Fibroblast of villous mesenchyme (primary cell): ENCODE data around the gene MUC4. TPM values are rescaled to one million over a fixed set of nuclear protein-coding genes. Genes with fewer than 3 reads are reported as not detected.
"Not testable (repeated sequence)": the region's sequence is repeated elsewhere in the genome, so short reads cannot be mapped to it uniquely, and the experiment has no call there.

Experiments
- DNase-seq: peaks from one replicate; pipeline ENCODE4 v3.0.0-alpha.2; 2010; ENCODE audit warnings: low read depth
- H3K4me3 ChIP-seq: 2 replicates; pipeline ENCODE4 v1.5.1; 2011; ENCODE audit warnings: low read depth, mild to moderate bottlenecking, low read length
- CTCF ChIP-seq: IDR thresholded peaks from 2 replicates; pipeline ENCODE4 v1.5.1; 2012; ENCODE audit warnings: low read depth, mild to moderate bottlenecking, low read length; ENCODE audit not compliant: insufficient read depth
- total RNA-seq: library from RNA; depleted of rRNA; stranded (reverse); fragments of >200 nt; gene quantifications from 2 replicates; pipeline ENCODE4 v1.2.3, GENCODE V29; 2012

Gene MUC4
- total RNA-seq, 1 donor = not detected

GRCh38 chr3:195754141-195754540, 57.6 kb downstream of the MUC4 start:
- DNase-seq = no peak
- TF ChIP-seq CTCF = no peak

GRCh38 chr3:195753581-195753980, 58.1 kb downstream of the MUC4 start:
- no peak overlapping the region for H3K4me3 ChIP-seq
- DNase-seq = no peak
- TF ChIP-seq CTCF = no peak

More at GRCh38 chr3:195754141-195754540, 57.6 kb downstream of the MUC4 start:
- H3K4me3 ChIP-seq = no peak overlapping the region

GRCh38 chr3:195752546-195753331, 59.0 kb downstream of the MUC4 start:
- no peak overlapping the region for H3K4me3 ChIP-seq
- no peak for DNase-seq
- TF ChIP-seq CTCF = no peak

- DNase-seq = no peak
- TF ChIP-seq CTCF = no peak
- no peak overlapping the region for H3K4me3 ChIP-seq
Measured at GRCh38 chr3:195752066-195752465, 59.7 kb downstream of the MUC4 start.

- no peak for DNase-seq
- no peak overlapping the region for H3K4me3 ChIP-seq
- no peak for TF ChIP-seq CTCF
Measured at GRCh38 chr3:195751560-195751959, 60.2 kb downstream of the MUC4 start.

- H3K4me3 ChIP-seq = no peak overlapping the region
- DNase-seq = no peak
- no peak for TF ChIP-seq CTCF
Measured at GRCh38 chr3:195750797-195751520, 60.8 kb downstream of the MUC4 start.

GRCh38 chr3:195749101-195749500, 62.6 kb downstream of the MUC4 start:
- not testable (repeated sequence) for DNase-seq, H3K4me3 ChIP-seq
